ENCODE measurements around the gene DNAJB6. TPM values are rescaled to one million over a fixed set of nuclear protein-coding genes. Genes with fewer than 3 reads are reported as not detected.
A peak's percentile ranks its signal among the peaks of the same experiment; 100 is the strongest.

DNAJB6 gene
- total and polyA plus RNA-seq, 2 experiments from 2014 or later: 92.2 to 110 TPM

- TF ChIP-seq CTCF (IDR thresholded peaks at IDR 0.05; ENCODE audit: poor library complexity) (no peak), EZH2 (IDR thresholded peaks at IDR 0.05; ENCODE audit: borderline replicate concordance) (no peak), EZH2phosphoT487 (IDR thresholded peaks at IDR 0.05; ENCODE audit: low read depth, severe bottlenecking, unreplicated experiment) (no peak)
- H3K36me3 ChIP-seq (replicated peaks; ENCODE audit: insufficient read depth, low read depth): no peaks in the 10 kb centered on the region
- DNase-seq (ENCODE audit: low spot score): no peak
- peaks cover 6% of the 10 kb centered on the region for H3K4me1 ChIP-seq (ENCODE audit: insufficient read depth)
- H2AFZ ChIP-seq: no peak overlapping the region
- peak overlapping the region; percentile 34 for H3K27ac ChIP-seq
- peaks cover 100% of the 10 kb centered on the region for H3K79me2 ChIP-seq
- H3K4me2 ChIP-seq: no peak overlapping the region
- peaks cover 98% of the 10 kb centered on the region for H4K20me1 ChIP-seq (ENCODE audit: insufficient read depth, poor library complexity, severe bottlenecking)
- H3K27me3 ChIP-seq: no peaks in the 10 kb centered on the region
- no peaks in the 10 kb centered on the region for H3K9me3 ChIP-seq (ENCODE audit: low read depth)
- H3K4me3 ChIP-seq: no peak overlapping the region
- H3K9me2 ChIP-seq (replicated peaks; ENCODE audit: insufficient read depth): no peaks in the 10 kb centered on the region
- WGBS (ENCODE audit: low lambda C conversion rate, missing lambda C conversion rate): 73% methylated on average over 3 of the region's 3 CpGs
These were observed 23.8 kb downstream of the DNAJB6 start for GRCh38 chr7:157360483-157361025.

GRCh38 chr7:157361537-157361936, 24.7 kb downstream of the DNAJB6 start:
- WGBS (ENCODE audit: low lambda C conversion rate, missing lambda C conversion rate): 96% methylated on average over 6 of the region's 6 CpGs
- no peak overlapping the region for H3K4me2 ChIP-seq
- no peak for DNase-seq (ENCODE audit: low spot score)
- no peaks in the 10 kb centered on the region for H3K9me2 ChIP-seq (replicated peaks; ENCODE audit: insufficient read depth)
- H3K9me3 ChIP-seq (ENCODE audit: low read depth): no peaks in the 10 kb centered on the region
- TF ChIP-seq CTCF (IDR thresholded peaks at IDR 0.05; ENCODE audit: poor library complexity) (no peak), EZH2phosphoT487 (IDR thresholded peaks at IDR 0.05; ENCODE audit: low read depth, severe bottlenecking, unreplicated experiment) (no peak), EZH2 (IDR thresholded peaks at IDR 0.05; ENCODE audit: borderline replicate concordance) (no peak)
- peaks cover 100% of the 10 kb centered on the region for H3K79me2 ChIP-seq
- no peak overlapping the region for H3K27ac ChIP-seq
- no peaks in the 10 kb centered on the region for H3K36me3 ChIP-seq (replicated peaks; ENCODE audit: insufficient read depth, low read depth)
- peaks cover 6% of the 10 kb centered on the region for H3K4me1 ChIP-seq (ENCODE audit: insufficient read depth)
- no peak overlapping the region for H3K4me3 ChIP-seq
- peaks cover 98% of the 10 kb centered on the region for H4K20me1 ChIP-seq (ENCODE audit: insufficient read depth, poor library complexity, severe bottlenecking)
- no peaks in the 10 kb centered on the region for H3K27me3 ChIP-seq
- no peak overlapping the region for H2AFZ ChIP-seq

GRCh38 chr7:157362729-157363128, 25.9 kb downstream of the DNAJB6 start:
- no peak overlapping the region for H3K4me3 ChIP-seq
- H3K4me2 ChIP-seq: no peak overlapping the region
- no peak for DNase-seq (ENCODE audit: low spot score)
- no peaks in the 10 kb centered on the region for H3K9me2 ChIP-seq (replicated peaks; ENCODE audit: insufficient read depth)
- H3K9me3 ChIP-seq (ENCODE audit: low read depth): no peaks in the 10 kb centered on the region
- H3K36me3 ChIP-seq (replicated peaks; ENCODE audit: insufficient read depth, low read depth): no peaks in the 10 kb centered on the region
- H3K27ac ChIP-seq: no peak overlapping the region
- no peak overlapping the region for H2AFZ ChIP-seq
- WGBS (ENCODE audit: low lambda C conversion rate, missing lambda C conversion rate): over 99% methylated on average over 6 of the region's 6 CpGs
- TF ChIP-seq EZH2phosphoT487 (IDR thresholded peaks at IDR 0.05; ENCODE audit: low read depth, severe bottlenecking, unreplicated experiment) (no peak), EZH2 (IDR thresholded peaks at IDR 0.05; ENCODE audit: borderline replicate concordance) (no peak), CTCF (IDR thresholded peaks at IDR 0.05; ENCODE audit: poor library complexity) (no peak)
- H4K20me1 ChIP-seq (ENCODE audit: insufficient read depth, poor library complexity, severe bottlenecking): peaks cover 93% of the 10 kb centered on the region
- peaks cover 99% of the 10 kb centered on the region for H3K79me2 ChIP-seq
- peaks cover 6% of the 10 kb centered on the region for H3K4me1 ChIP-seq (ENCODE audit: insufficient read depth)
- H3K27me3 ChIP-seq: no peaks in the 10 kb centered on the region

Data from hepatocyte (in vitro differentiated cells).